CD8-positive, alpha-beta memory T cell (primary cell): Measurements from ENCODE around the gene HACD2. TPM values are rescaled to one million over a fixed set of nuclear protein-coding genes. Genes with fewer than 3 reads are reported as not detected.

Experiments used
- CTCF ChIA-PET: fragments of 350-600 bp; sonication (Branson Sonifier 250); formaldehyde crosslinking; loops from one replicate; lab custom pipeline; 2021; ENCODE audit warnings: antibody characterized with exemption; lab: Charles Lee
- POLR2A ChIA-PET: fragments of 350-600 bp; sonication (Branson Sonifier 250); formaldehyde crosslinking; loops from one replicate; lab custom pipeline; 2021; ENCODE audit warnings: antibody characterized with exemption; lab: Charles Lee
- DNase-seq, 5 donors: peaks; one replicate each; pipeline versions ENCODE4 v3.0.0 to v3.0.0-alpha.2; 2020 to 2022; ENCODE audit warnings: mixed read lengths in 1 of 5
- H3K27ac ChIP-seq: one replicate; pipeline ENCODE4 v1.7.0; 2013; ENCODE audit warnings: low read depth, mild to moderate bottlenecking, low read length, moderate library complexity
- H3K27me3 ChIP-seq: 2 replicates; pipeline ENCODE4 v1.7.0; 2013; ENCODE audit warnings: low read length, mild to moderate bottlenecking; ENCODE audit not compliant: insufficient read depth, poor library complexity, severe bottlenecking
- H3K36me3 ChIP-seq: 2 replicates; pipeline ENCODE4 v1.7.0; 2013; ENCODE audit warnings: mild to moderate bottlenecking, low read length, moderate library complexity; ENCODE audit not compliant: insufficient read depth
- H3K4me1 ChIP-seq: 2 replicates; pipeline ENCODE4 v1.7.0; 2013; ENCODE audit warnings: mild to moderate bottlenecking, low read length, moderate library complexity; ENCODE audit not compliant: insufficient read depth
- H3K4me3 ChIP-seq: 2 replicates; pipeline ENCODE4 v1.7.0; 2013; ENCODE audit warnings: mild to moderate bottlenecking, low read length
- H3K9me3 ChIP-seq: 2 replicates; pipeline ENCODE4 v1.7.0; 2013; ENCODE audit warnings: mild to moderate bottlenecking, low read length
- H3K27ac Mint-ChIP-seq, 8 donors: one replicate each; pipeline ENCODE4 v1.8.0; 2020 to 2021; ENCODE audit warnings: mixed read lengths in 8 of 8, mild to moderate bottlenecking in 6 of 8, inconsistent platforms in 3 of 8, moderate library complexity in 3 of 8
- H3K27me3 Mint-ChIP-seq, 2 donors: one replicate each; pipeline ENCODE4 v1.8.0; 2020 to 2021; ENCODE audit warnings: mixed read lengths in 2 of 2, mild to moderate bottlenecking in 1 of 2, moderate library complexity in 1 of 2
- H3K36me3 Mint-ChIP-seq, 3 donors: one replicate each; pipeline ENCODE4 v1.8.0; 2020 to 2021; ENCODE audit warnings: mixed read lengths in 3 of 3, inconsistent platforms in 1 of 3, mild to moderate bottlenecking in 1 of 3
- H3K4me1 Mint-ChIP-seq, 3 donors: one replicate each; pipeline ENCODE4 v1.8.0; 2020 to 2021; ENCODE audit warnings: mixed read lengths in 3 of 3, inconsistent platforms in 1 of 3, mild to moderate bottlenecking in 1 of 3
- H3K4me3 Mint-ChIP-seq, 7 donors: one replicate each; pipeline ENCODE4 v1.8.0; 2020 to 2021; ENCODE audit warnings: mixed read lengths in 7 of 7, mild to moderate bottlenecking in 6 of 7, moderate library complexity in 4 of 7, inconsistent platforms in 2 of 7
- H3K9me3 Mint-ChIP-seq, 5 donors: one replicate each; pipeline ENCODE4 v1.8.0; 2020 to 2022; ENCODE audit warnings: mixed read lengths in 5 of 5, mild to moderate bottlenecking in 3 of 5, moderate library complexity in 2 of 5, inconsistent platforms in 1 of 5
- polyA plus RNA-seq: library from polyadenylated mRNA; unstranded; fragments of 300-500 nt; fragmentation: Illumina TruSeq; gene quantifications from one replicate; pipeline ENCODE4 v1.2.3, GENCODE V29; 2021
- total RNA-seq, 2 experiments: library from RNA; stranded (reverse); gene quantifications; one replicate each; pipeline ENCODE4 v1.2.3, GENCODE V29; 2021

Gene HACD2
- total and polyA plus RNA-seq, 3 experiments from 2014 or later = 25.9 to 33.3 (median 33.0) TPM

GRCh38 chr3:123451186-123451585 lies 133.7 kb downstream of the HACD2 start:
- H3K4me1 ChIP-seq = no peaks in the 10 kb centered on the region
- peaks cover 3 to 8% (median 4%) of the 10 kb centered on the region in 3 donors for H3K4me1 Mint-ChIP-seq
- CTCF ChIA-PET = interaction anchor here (1.5 kb wide), 1 partner anchor 38 kb away, joined by 4 read pairs; no protein-coding TSS in a partner anchor
- H3K4me3 Mint-ChIP-seq = peak overlapping the region in 5 of 7 donors; percentile 23 to 72 (median 60)
- H3K27me3 ChIP-seq = peaks cover 9% of the 10 kb centered on the region
- H3K36me3 ChIP-seq = no peaks in the 10 kb centered on the region
- H3K4me3 ChIP-seq = no peak overlapping the region
- DNase-seq = no peak
- H3K9me3 Mint-ChIP-seq = no peaks in the 10 kb centered on the region
- no peaks in the 10 kb centered on the region for H3K9me3 ChIP-seq
- POLR2A ChIA-PET = no interaction called here
- H3K27me3 Mint-ChIP-seq = peaks cover 19 to 37% of the 10 kb centered on the region in 2 donors
- H3K27ac Mint-ChIP-seq = peak overlapping the region in 1 of 8 donors; percentile 32
- no peaks in the 10 kb centered on the region for H3K36me3 Mint-ChIP-seq
- no peak overlapping the region for H3K27ac ChIP-seq

GRCh38 chr3:123449997-123450604 lies 134.8 kb downstream of the HACD2 start:
- H3K36me3 ChIP-seq = no peaks in the 10 kb centered on the region
- no peak for DNase-seq
- ChIA-PET CTCF (interaction anchor here (1.5 to 2.1 kb wide), 2 partner anchors 39 to 41 kb away, joined by 4 to 8 read pairs; no protein-coding TSS in a partner anchor), POLR2A (no interaction called here)
- peak overlapping the region; percentile 62 to 87 (median 67) for H3K4me3 Mint-ChIP-seq
- no peaks in the 10 kb centered on the region for H3K4me1 ChIP-seq
- peak overlapping the region in 4 of 8 donors; percentile 3 to 43 (median 24) for H3K27ac Mint-ChIP-seq
- no peak overlapping the region for H3K27ac ChIP-seq
- no peaks in the 10 kb centered on the region for H3K9me3 Mint-ChIP-seq
- H3K27me3 Mint-ChIP-seq = peaks cover 25 to 40% of the 10 kb centered on the region in 2 donors
- peaks cover 14% of the 10 kb centered on the region for H3K27me3 ChIP-seq
- H3K9me3 ChIP-seq = no peaks in the 10 kb centered on the region
- H3K4me1 Mint-ChIP-seq = peaks cover 3 to 8% (median 4%) of the 10 kb centered on the region in 3 donors
- no peak overlapping the region for H3K4me3 ChIP-seq
- H3K36me3 Mint-ChIP-seq = no peaks in the 10 kb centered on the region

GRCh38 chr3:123449102-123449996 lies 135.5 kb downstream of the HACD2 start:
- CTCF ChIA-PET = interaction anchor here (0.9 to 2.5 kb wide), 5 partner anchors 41 to 111 kb away, joined by 3 to 8 read pairs (median 7); no protein-coding TSS in a partner anchor
- Mint-ChIP-seq H3K36me3 (no peaks in the 10 kb centered on the region), H3K4me3 (peak overlapping the region in 4 of 7 donors; percentile 62 to 87 (median 66))

GRCh38 chr3:123448536-123449101 lies 136.2 kb downstream of the HACD2 start, which contains the start of gene ADCY5:
Gene ADCY5 (minus strand): TSS chr3:123449090. CDS start chr3:123448545, 545 bp downstream.
- Mint-ChIP-seq H3K27ac (no peak within 1 kb of the TSS), H3K4me3 (peak within 1 kb of the TSS; percentile 28 to 87 (median 67)), H3K4me1 (peaks cover 3 to 8% (median 4%) of the 10 kb centered on the region in 3 donors), H3K36me3 (no peaks in the 10 kb centered on the region), H3K27me3 (peaks cover 28 to 51% of the 10 kb centered on the region in 2 donors), H3K9me3 (no peaks in the 10 kb centered on the region)
- Histone ChIP-seq H3K4me1 (no peaks in the 10 kb centered on the region), H3K27ac (no peak within 1 kb of the TSS), H3K36me3 (no peaks in the 10 kb centered on the region), H3K27me3 (peaks cover 11% of the 10 kb centered on the region), H3K9me3 (no peaks in the 10 kb centered on the region), H3K4me3 (no peak within 1 kb of the TSS)
- ChIA-PET CTCF (interaction anchor here (0.9 to 2.5 kb wide), 6 partner anchors 42 to 114 kb away, joined by 3 to 8 read pairs (median 6); no protein-coding TSS in a partner anchor), POLR2A (no interaction called here)
- peak in 1 of 5 donors; percentile 11 for DNase-seq

More at GRCh38 chr3:123449102-123449996, 135.5 kb downstream of the HACD2 start:
- Histone ChIP-seq H3K9me3 (no peaks in the 10 kb centered on the region), H3K27me3 (peaks cover 11% of the 10 kb centered on the region), H3K36me3 (no peaks in the 10 kb centered on the region), H3K27ac (no peak overlapping the region), H3K4me1 (no peaks in the 10 kb centered on the region), H3K4me3 (no peak overlapping the region)
- H3K4me1 Mint-ChIP-seq = peaks cover 3 to 8% (median 4%) of the 10 kb centered on the region in 3 donors
- no peaks in the 10 kb centered on the region for H3K9me3 Mint-ChIP-seq
- POLR2A ChIA-PET = no interaction called here
- peaks cover 22 to 45% of the 10 kb centered on the region in 2 donors for H3K27me3 Mint-ChIP-seq
- no peak for DNase-seq
- H3K27ac Mint-ChIP-seq = no peak overlapping the region

GRCh38 chr3:123447749-123448517 lies 136.9 kb downstream of the HACD2 start:
- Mint-ChIP-seq H3K36me3 (no peaks in the 10 kb centered on the region), H3K4me3 (peak overlapping the region in 3 of 7 donors; percentile 29 to 69 (median 29)), H3K4me1 (peaks cover 3 to 8% (median 4%) of the 10 kb centered on the region in 3 donors), H3K27me3 (peaks cover 27 to 53% of the 10 kb centered on the region in 2 donors), H3K27ac (no peak overlapping the region), H3K9me3 (no peaks in the 10 kb centered on the region)
- no peaks in the 10 kb centered on the region for H3K36me3 ChIP-seq
- H3K27ac ChIP-seq = no peak overlapping the region
- no peaks in the 10 kb centered on the region for H3K9me3 ChIP-seq
- H3K27me3 ChIP-seq = peaks cover 11% of the 10 kb centered on the region
- DNase-seq = peak; percentile 26 to 55 (median 35)
- no peak overlapping the region for H3K4me3 ChIP-seq
- POLR2A ChIA-PET = no interaction called here
- CTCF ChIA-PET = interaction anchor here (0.6 to 2.5 kb wide), 5 partner anchors 43 to 114 kb away, joined by 3 to 8 read pairs (median 6); no protein-coding TSS in a partner anchor
- no peaks in the 10 kb centered on the region for H3K4me1 ChIP-seq

GRCh38 chr3:123447416-123447748 lies 137.5 kb downstream of the HACD2 start:
- ChIA-PET CTCF (interaction anchor here (0.6 to 2.5 kb wide), 4 partner anchors 12 to 111 kb away, joined by 3 to 8 read pairs (median 5); no protein-coding TSS in a partner anchor), POLR2A (no interaction called here)
- no peak for DNase-seq
- H3K4me3 ChIP-seq = no peak overlapping the region
- H3K27me3 ChIP-seq = peaks cover 11% of the 10 kb centered on the region
- peak overlapping the region in 6 of 7 donors; percentile 29 to 86 (median 73) for H3K4me3 Mint-ChIP-seq
- no peaks in the 10 kb centered on the region for H3K4me1 ChIP-seq
- H3K36me3 ChIP-seq = no peaks in the 10 kb centered on the region
- H3K9me3 Mint-ChIP-seq = no peaks in the 10 kb centered on the region
- no peak overlapping the region for H3K27ac Mint-ChIP-seq
- no peaks in the 10 kb centered on the region for H3K36me3 Mint-ChIP-seq
- H3K9me3 ChIP-seq = no peaks in the 10 kb centered on the region
- H3K27ac ChIP-seq = no peak overlapping the region
- H3K27me3 Mint-ChIP-seq = peaks cover 30 to 57% of the 10 kb centered on the region in 2 donors
- peaks cover 3 to 8% (median 4%) of the 10 kb centered on the region in 3 donors for H3K4me1 Mint-ChIP-seq

GRCh38 chr3:123446610-123447109 lies 138.2 kb downstream of the HACD2 start:
- Mint-ChIP-seq H3K27ac (peak overlapping the region in 2 of 8 donors; percentile 44 to 75), H3K4me3 (peak overlapping the region; percentile 65 to 84 (median 77)), H3K27me3 (peaks cover 30 to 61% of the 10 kb centered on the region in 2 donors), H3K9me3 (no peaks in the 10 kb centered on the region), H3K4me1 (peaks cover 3 to 8% (median 4%) of the 10 kb centered on the region in 3 donors), H3K36me3 (no peaks in the 10 kb centered on the region)
- H3K4me3 ChIP-seq = no peak overlapping the region
- no peaks in the 10 kb centered on the region for H3K4me1 ChIP-seq
- H3K27ac ChIP-seq = no peak overlapping the region
- no peaks in the 10 kb centered on the region for H3K36me3 ChIP-seq
- H3K9me3 ChIP-seq = no peaks in the 10 kb centered on the region
- POLR2A ChIA-PET = no interaction called here
- CTCF ChIA-PET = interaction anchor here (1.8 to 2.5 kb wide), 2 partner anchors 11 to 105 kb away, joined by 4 to 8 read pairs; no protein-coding TSS in a partner anchor
- no peak for DNase-seq
- H3K27me3 ChIP-seq = peaks cover 11% of the 10 kb centered on the region
